ENCODE results near the gene RBM24. TPM values are rescaled to one million over a fixed set of nuclear protein-coding genes. Genes with fewer than 3 reads are reported as not detected.

Gene RBM24
- total and polyA plus RNA-seq, 10 of the 15 experiments (the other 5 are each of a cell fraction or from before 2014, with no cell fraction given): 0.08 to 0.09 (median 0.09) TPM; not detected in 7

- no TSS peak for BruUV-seq (replicated peaks)
- in situ Hi-C loops (cut with MboI): no loop called here
- no peaks in the 10 kb centered on the region for H3K27me3 ChIP-seq (replicated peaks in 1 of 2; ENCODE audit: control insufficient read depth in 2 of 2, insufficient read depth in 2 of 2, low read length in 1 of 2)
- DNase-seq (ENCODE audit: low read depth, low spot score): no peak
- ChIA-PET SMC1A (ENCODE audit: uncharacterized antibody, unreplicated experiment) (no interaction called here), POLR2A (no interaction called here), CTCF (no interaction called here), RAD21 (ENCODE audit: unreplicated experiment) (no interaction called here)
- intact Hi-C loops (cut with micrococcal nuclease; ENCODE audit: unreplicated experiment): no loop called here
- 38% methylated on average over 4 of the region's 4 CpGs for WGBS (ENCODE audit: insufficient coverage, insufficient replicate concordance, low lambda C conversion rate, missing lambda C conversion rate)
- H3K79me2 ChIP-seq (ENCODE audit: control insufficient read depth, insufficient read depth, low read length): no peaks in the 10 kb centered on the region
- no peak overlapping the region for H3K4me3 ChIP-seq
- TF ChIP-seq ZZZ3 (IDR thresholded peaks at IDR 0.05; ENCODE audit: control insufficient read depth, insufficient read length, low read depth) (no peak), BMI1 (IDR thresholded peaks at IDR 0.05; ENCODE audit: borderline replicate concordance) (no peak), ESRRA (IDR thresholded peaks at IDR 0.05; ENCODE audit: low read length) (no peak), ZBTB40 (IDR thresholded peaks at IDR 0.05; ENCODE audit: borderline replicate concordance) (no peak), NFIC (IDR thresholded peaks at IDR 0.05; ENCODE audit: low read depth, low read length) (no peak)
- H3K9ac ChIP-seq (ENCODE audit: control insufficient read depth, insufficient read depth, low read length): no peak overlapping the region
- H4K20me1 ChIP-seq (ENCODE audit: control insufficient read depth, insufficient read depth): no peaks in the 10 kb centered on the region
- H3K4me2 ChIP-seq (ENCODE audit: control insufficient read depth, insufficient read depth): no peak overlapping the region
- no peaks in the 10 kb centered on the region for H3K4me1 ChIP-seq (ENCODE audit: control insufficient read depth, insufficient read depth, low read length)
- no peak overlapping the region for H2AFZ ChIP-seq (ENCODE audit: control insufficient read depth, low read depth, low read length)
- no peak for FAIRE-seq
- H3K27ac ChIP-seq (ENCODE audit: control insufficient read depth, insufficient read depth): no peak overlapping the region
- ATAC-seq: no peak
- H3K36me3 ChIP-seq (ENCODE audit: control insufficient read depth in 2 of 2, insufficient read depth in 2 of 2, low read length in 1 of 2): no peaks in the 10 kb centered on the region
- no peaks in the 10 kb centered on the region for H3K9me3 ChIP-seq (replicated peaks; ENCODE audit: control insufficient read depth, insufficient read depth, low read length)
Measured at GRCh38 chr6:17258749-17259148, 22.4 kb upstream of the RBM24 start.

Measured in GM12878 (cell line).